Testis (tissue), 2 donors: ENCODE measurements around the gene APC2.

Experiments
- POLR2A ChIP-seq: fragments of 450-650 bp; IDR thresholded peaks from one replicate; pipeline ENCODE4 v1.6.1; 2017; ENCODE audit warnings: antibody characterized with exemption, mild to moderate bottlenecking, moderate library complexity
- TF ChIP-seq, protein P1 (sequence below), 3 experiments: fragments of 450-650 bp in 2 of 3; fragments of 200-600 bp in 1 of 3; sonication (generic) in 1 of 3; IDR thresholded peaks; one replicate each; pipeline ENCODE4 v1.5.1; 2016 to 2019; ENCODE audit warnings: antibody characterized with exemption in 3 of 3, mild to moderate bottlenecking in 2 of 3, moderate library complexity in 1 of 3

DNA sequence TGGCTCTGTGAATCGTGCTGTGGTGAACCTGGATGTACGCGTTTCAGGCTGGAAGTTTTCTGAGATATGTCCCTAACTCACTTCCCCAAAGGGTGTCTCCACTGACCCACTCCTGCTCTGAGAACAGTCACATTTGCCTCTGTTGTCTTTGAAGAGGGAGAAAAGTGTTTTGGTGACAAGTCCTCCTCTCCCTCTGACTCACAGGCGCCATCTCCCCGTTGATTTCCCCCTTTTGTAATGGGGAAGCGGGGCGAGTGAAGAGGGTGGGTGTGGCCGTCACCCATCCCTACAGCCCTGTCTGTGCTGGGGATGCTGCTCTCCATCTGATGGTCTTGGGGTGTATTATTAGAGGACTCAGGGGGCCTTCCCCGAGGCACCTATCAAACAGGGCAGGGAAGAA lies 9.6 kb downstream of the APC2 start:
- no peak for TF ChIP-seq POLR2A
- TF ChIP-seq, protein P1, sequence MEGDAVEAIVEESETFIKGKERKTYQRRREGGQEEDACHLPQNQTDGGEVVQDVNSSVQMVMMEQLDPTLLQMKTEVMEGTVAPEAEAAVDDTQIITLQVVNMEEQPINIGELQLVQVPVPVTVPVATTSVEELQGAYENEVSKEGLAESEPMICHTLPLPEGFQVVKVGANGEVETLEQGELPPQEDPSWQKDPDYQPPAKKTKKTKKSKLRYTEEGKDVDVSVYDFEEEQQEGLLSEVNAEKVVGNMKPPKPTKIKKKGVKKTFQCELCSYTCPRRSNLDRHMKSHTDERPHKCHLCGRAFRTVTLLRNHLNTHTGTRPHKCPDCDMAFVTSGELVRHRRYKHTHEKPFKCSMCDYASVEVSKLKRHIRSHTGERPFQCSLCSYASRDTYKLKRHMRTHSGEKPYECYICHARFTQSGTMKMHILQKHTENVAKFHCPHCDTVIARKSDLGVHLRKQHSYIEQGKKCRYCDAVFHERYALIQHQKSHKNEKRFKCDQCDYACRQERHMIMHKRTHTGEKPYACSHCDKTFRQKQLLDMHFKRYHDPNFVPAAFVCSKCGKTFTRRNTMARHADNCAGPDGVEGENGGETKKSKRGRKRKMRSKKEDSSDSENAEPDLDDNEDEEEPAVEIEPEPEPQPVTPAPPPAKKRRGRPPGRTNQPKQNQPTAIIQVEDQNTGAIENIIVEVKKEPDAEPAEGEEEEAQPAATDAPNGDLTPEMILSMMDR (IDR thresholded peaks at IDR 0.05): no peak
